Activated CD4-positive, alpha-beta T cell treated with anti-CD3 and anti-CD28 coated beads for 36 hours (primary cell): ENCODE measurements around the gene MORN2. TPM values are rescaled to one million over a fixed set of nuclear protein-coding genes. Genes with fewer than 3 reads are reported as not detected.

Source experiments
- ATAC-seq: fragments of 200-7000 bp; cut with Tn5 transposase; one replicate; pipeline ENCODE4 v1.10.0; 2021; ENCODE audit warnings: mild to moderate bottlenecking, moderate library complexity
- CTCF ChIA-PET: fragments of 350-600 bp; sonication (Branson Sonifier 250); formaldehyde crosslinking; loops from one replicate; lab custom pipeline; 2021; ENCODE audit warnings: antibody characterized with exemption; lab: Charles Lee
- POLR2A ChIA-PET: fragments of 350-600 bp; sonication (Branson Sonifier 250); formaldehyde crosslinking; loops from one replicate; lab custom pipeline; 2021; ENCODE audit warnings: antibody characterized with exemption, inconsistent platforms; lab: Charles Lee
- DNase-seq: peaks from one replicate; pipeline ENCODE4 v3.0.0-alpha.2; 2020
- H3K27ac Mint-ChIP-seq: one replicate; pipeline ENCODE4 v1.8.0; 2021; ENCODE audit warnings: mixed read lengths
- H3K27me3 Mint-ChIP-seq: one replicate; pipeline ENCODE4 v1.8.0; 2021; ENCODE audit warnings: mixed read lengths
- H3K36me3 Mint-ChIP-seq: one replicate; pipeline ENCODE4 v1.8.0; 2021; ENCODE audit warnings: low read depth, mixed read lengths
- H3K4me1 Mint-ChIP-seq: one replicate; pipeline ENCODE4 v1.8.0; 2021; ENCODE audit warnings: mixed read lengths
- H3K4me3 Mint-ChIP-seq: one replicate; pipeline ENCODE4 v1.8.0; 2021; ENCODE audit warnings: mild to moderate bottlenecking, moderate library complexity, mixed read lengths
- H3K9me3 Mint-ChIP-seq: one replicate; pipeline ENCODE4 v1.8.0; 2021; ENCODE audit warnings: low read depth, mixed read lengths
- intact Hi-C, 2 experiments: fragments of 100-400 bp; cut with DNase I in 1 of 2; cut with micrococcal nuclease in 1 of 2; formaldehyde crosslinking; loops; one replicate each; pipeline versions ENCODE4 v1.14.2 to v1.15.1; 2022 to 2024; cut with DNase I, micrococcal nuclease
- total RNA-seq, 2 experiments: library from RNA; stranded (reverse); gene quantifications; one replicate each; pipeline ENCODE4 v1.2.3, GENCODE V29; 2021

The MORN2 gene
- total RNA-seq, 2 experiments from 2014 or later = 6.6 to 7.9 TPM

DNA sequence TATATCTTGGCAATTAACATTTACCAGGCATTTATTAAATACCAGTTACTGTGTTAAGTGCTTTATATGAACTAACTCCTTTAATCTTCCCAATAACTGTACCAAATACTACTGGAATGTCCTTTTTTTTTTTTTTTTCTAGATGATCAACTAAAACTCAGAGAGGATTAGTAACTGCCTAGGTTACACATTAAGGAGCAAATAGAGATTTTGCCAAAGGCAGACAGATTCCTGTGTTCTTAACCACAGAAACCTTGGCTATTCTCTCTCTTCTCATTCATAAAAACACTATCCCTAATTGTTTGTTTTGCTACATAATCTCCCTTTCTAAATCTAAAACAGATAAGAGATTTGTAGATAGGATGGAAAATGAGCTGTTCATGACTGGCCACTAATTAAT, 13.3 kb upstream of the MORN2 start:
- intact Hi-C loops = no loop called here
- Mint-ChIP-seq H3K36me3 (peaks cover 30% of the 10 kb centered on the region), H3K4me3 (no peak overlapping the region), H3K27me3 (no peaks in the 10 kb centered on the region), H3K27ac (no peak overlapping the region), H3K9me3 (no peaks in the 10 kb centered on the region), H3K4me1 (peaks cover 3% of the 10 kb centered on the region)
- DNase-seq (no peak), ATAC-seq (no peak)
- CTCF ChIA-PET = interaction anchor here (0.6 kb wide), 1 partner anchor 44 kb away, joined by 3 read pairs; no protein-coding TSS in a partner anchor
- POLR2A ChIA-PET = interaction anchor here (1.0 kb wide), 1 partner anchor 111 kb away, joined by 3 read pairs; the partner anchor contains the start of gene SRSF7

DNA sequence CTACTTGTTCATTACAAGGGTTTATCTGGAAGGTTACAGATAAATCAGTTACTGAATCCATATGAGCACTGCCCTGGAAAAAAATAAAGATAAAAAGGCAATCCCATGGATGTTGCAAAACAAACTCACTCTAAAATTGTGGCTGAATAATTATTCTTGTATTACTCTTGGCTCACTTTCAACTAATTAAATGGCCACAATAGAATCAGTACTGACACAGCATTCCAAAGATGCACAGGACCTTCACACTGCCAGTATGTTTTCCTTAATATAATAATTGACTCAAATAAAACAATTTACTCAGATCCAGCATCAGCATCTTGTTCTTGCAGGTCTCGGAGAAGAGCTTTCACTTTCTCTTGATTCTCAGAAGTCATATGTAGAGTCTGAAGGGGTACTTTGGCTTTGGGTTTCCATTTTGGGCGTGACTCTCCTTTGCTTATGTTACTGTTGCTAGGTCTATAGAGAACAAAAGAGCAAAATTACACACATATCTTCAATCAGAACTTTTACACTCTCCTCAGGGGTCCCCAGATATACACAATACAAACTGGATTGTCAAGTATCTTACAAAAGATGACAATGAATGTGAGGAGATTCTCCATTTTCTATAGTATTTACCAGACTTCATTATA, 12.6 kb upstream of the MORN2 start:
- Mint-ChIP-seq H3K9me3 (no peaks in the 10 kb centered on the region), H3K4me1 (peaks cover 3% of the 10 kb centered on the region), H3K4me3 (no peak overlapping the region), H3K36me3 (peaks cover 32% of the 10 kb centered on the region), H3K27me3 (no peaks in the 10 kb centered on the region), H3K27ac (no peak overlapping the region)
- ATAC-seq = peak; percentile 68
- POLR2A ChIA-PET = interaction anchor here (1.0 kb wide), 1 partner anchor 112 kb away, joined by 3 read pairs; the partner anchor contains the start of gene SRSF7
- intact Hi-C loops = no loop called here
- no peak for DNase-seq
- CTCF ChIA-PET = no interaction called here

GRCh38 chr2:38866773-38867443, 8.9 kb upstream of the MORN2 start:
- Mint-ChIP-seq H3K27ac (no peak overlapping the region), H3K4me3 (no peak overlapping the region), H3K27me3 (no peaks in the 10 kb centered on the region), H3K36me3 (peaks cover 23% of the 10 kb centered on the region), H3K4me1 (peaks cover 3% of the 10 kb centered on the region), H3K9me3 (peaks cover 12% of the 10 kb centered on the region)
- ATAC-seq (peak; percentile 69), DNase-seq (no peak)
- POLR2A ChIA-PET = no interaction called here
- intact Hi-C loops = no loop called here
- CTCF ChIA-PET = no interaction called here

GRCh38 chr2:38871432-38871831, 4.3 kb upstream of the MORN2 start:
- Mint-ChIP-seq H3K36me3 (peaks cover 21% of the 10 kb centered on the region), H3K27ac (no peak overlapping the region), H3K27me3 (no peaks in the 10 kb centered on the region), H3K4me1 (peaks cover 13% of the 10 kb centered on the region), H3K4me3 (no peak overlapping the region), H3K9me3 (peaks cover 17% of the 10 kb centered on the region)
- ChIA-PET CTCF (no interaction called here), POLR2A (no interaction called here)
- ATAC-seq (no peak), DNase-seq (no peak)
- intact Hi-C loops = no loop called here

DNA sequence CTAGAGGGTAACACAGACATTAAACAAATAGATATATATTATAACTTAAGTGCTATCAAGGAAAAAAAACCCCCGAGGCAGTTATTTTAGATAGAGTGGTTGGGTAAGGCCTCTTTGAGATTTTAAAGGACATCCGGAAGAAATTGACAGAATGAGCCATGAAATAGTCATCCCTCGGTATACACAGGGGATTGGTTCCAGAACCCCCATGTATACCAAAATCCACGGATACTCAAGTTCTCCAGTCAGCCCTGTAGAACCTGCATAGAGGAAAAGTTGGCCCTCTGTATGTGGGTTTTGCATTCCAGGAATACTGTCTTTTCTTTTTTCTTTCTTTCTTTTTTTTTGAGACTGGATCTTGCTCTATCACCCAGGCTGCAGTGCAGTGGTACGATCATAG, 2.0 kb upstream of the MORN2 start:
- intact Hi-C loops = loop anchor here in 1 of 2 experiments (2.0 kb wide), 1 partner anchor 497 kb away; the partner anchor contains the start of gene ATL2
- ChIA-PET CTCF (interaction anchor here (1.1 kb wide), 1 partner anchor 8 kb away, joined by 3 read pairs; no protein-coding TSS in a partner anchor), POLR2A (no interaction called here)
- Mint-ChIP-seq H3K9me3 (peaks cover 17% of the 10 kb centered on the region), H3K36me3 (peaks cover 19% of the 10 kb centered on the region), H3K27me3 (no peaks in the 10 kb centered on the region), H3K27ac (no peak overlapping the region), H3K4me3 (no peak overlapping the region), H3K4me1 (peaks cover 18% of the 10 kb centered on the region)
- DNase-seq (no peak), ATAC-seq (no peak)

- ATAC-seq (peak; percentile 8), DNase-seq (no peak)
- H3K9me3 Mint-ChIP-seq = peaks cover 9% of the 10 kb centered on the region
- no peaks in the 10 kb centered on the region for H3K27me3 Mint-ChIP-seq
- peak overlapping the region; percentile 98 for H3K4me3 Mint-ChIP-seq
- peak overlapping the region; percentile 90 for H3K27ac Mint-ChIP-seq
- CTCF ChIA-PET = interaction anchor here (0.7 to 1.2 kb wide), 2 partner anchors 72 to 492 kb away, joined by 3 to 4 read pairs; no protein-coding TSS in a partner anchor
- POLR2A ChIA-PET = interaction anchor here (0.8 kb wide), 1 partner anchor 104 kb away, joined by 3 read pairs; no protein-coding TSS in a partner anchor
- peaks cover 12% of the 10 kb centered on the region for H3K36me3 Mint-ChIP-seq
- peaks cover 18% of the 10 kb centered on the region for H3K4me1 Mint-ChIP-seq
- intact Hi-C loops = loop anchor here in 1 of 2 experiments (1.0 to 2.0 kb wide), 2 partner anchors 97 to 498 kb away; partner anchors contain the start of genes ATL2 and GEMIN6
These were observed 575 bp upstream of the MORN2 start for GRCh38 chr2:38875227-38875575.

DNA sequence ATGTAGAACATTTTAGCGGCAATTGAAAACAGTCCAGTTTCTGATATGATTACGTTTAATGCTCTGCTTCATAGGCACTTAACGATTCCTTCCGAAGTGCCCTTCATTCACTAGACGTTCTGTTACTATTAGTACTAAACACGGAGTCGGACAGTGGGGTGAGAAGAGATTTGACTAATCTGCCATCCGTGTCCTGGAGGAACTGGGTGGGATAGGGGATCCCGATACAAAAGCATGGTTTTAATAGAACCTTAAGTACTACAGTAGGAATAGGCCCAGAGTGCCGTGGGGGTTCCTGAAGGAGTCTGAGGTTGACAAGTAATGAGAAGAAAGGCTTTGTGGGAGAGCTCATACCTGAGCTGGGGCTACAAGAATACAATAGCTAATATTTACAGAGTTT, 631 bp downstream of the MORN2 start:
- ATAC-seq (no peak), DNase-seq (no peak)
- CTCF ChIA-PET = interaction anchor here (0.5 to 1.3 kb wide), 5 partner anchors 20 to 353 kb away, joined by 3 read pairs; no protein-coding TSS in a partner anchor
- Mint-ChIP-seq H3K4me3 (peak overlapping the region; percentile 98), H3K4me1 (peaks cover 18% of the 10 kb centered on the region), H3K27me3 (no peaks in the 10 kb centered on the region), H3K27ac (peak overlapping the region; percentile 90), H3K36me3 (peaks cover 10% of the 10 kb centered on the region), H3K9me3 (peaks cover 6% of the 10 kb centered on the region)
- POLR2A ChIA-PET = interaction anchor here (1.1 kb wide), 1 partner anchor 125 kb away, joined by 9 read pairs; the partner anchor contains the start of gene SRSF7
- intact Hi-C loops = loop anchor here (2.0 kb wide), 2 partner anchors 98 to 244 kb away; partner anchors contain the start of genes GEMIN6 (in 1 of the 2) and SOS1 (in 1 of the 2)

- POLR2A ChIA-PET = no interaction called here
- Mint-ChIP-seq H3K4me3 (no peak overlapping the region), H3K9me3 (no peaks in the 10 kb centered on the region), H3K27me3 (no peaks in the 10 kb centered on the region), H3K4me1 (no peaks in the 10 kb centered on the region), H3K36me3 (no peaks in the 10 kb centered on the region), H3K27ac (no peak overlapping the region)
- CTCF ChIA-PET = no interaction called here
- intact Hi-C loops = no loop called here
- no peak for DNase-seq
- no peak for ATAC-seq
These were observed 10.3 kb downstream of the MORN2 start for GRCh38 chr2:38886063-38886462.

DNA sequence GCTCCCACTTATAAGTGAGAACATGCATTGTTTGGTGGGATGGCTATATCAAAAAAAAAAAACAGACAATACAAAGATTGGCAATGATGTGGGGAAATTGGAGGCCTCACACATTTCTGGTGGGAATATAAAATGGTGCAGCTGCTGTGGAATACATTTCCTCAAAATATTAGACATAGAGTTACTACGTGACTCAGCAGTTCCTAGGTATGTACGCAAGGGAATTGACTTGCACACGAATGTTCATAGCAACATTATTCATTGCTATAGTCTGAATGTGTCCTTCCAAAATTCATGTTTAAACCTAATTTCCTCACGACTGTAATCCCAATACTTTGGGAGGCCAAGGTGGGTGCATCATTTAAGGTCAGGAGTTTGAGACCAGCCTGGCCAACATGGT, 11.6 kb downstream of the MORN2 start:
- no peaks in the 10 kb centered on the region for H3K4me1 Mint-ChIP-seq
- POLR2A ChIA-PET = no interaction called here
- H3K9me3 Mint-ChIP-seq = no peaks in the 10 kb centered on the region
- H3K27ac Mint-ChIP-seq = no peak overlapping the region
- no peak overlapping the region for H3K4me3 Mint-ChIP-seq
- H3K36me3 Mint-ChIP-seq = no peaks in the 10 kb centered on the region
- ATAC-seq (no peak), DNase-seq (no peak)
- intact Hi-C loops = no loop called here
- CTCF ChIA-PET = interaction anchor here (0.7 kb wide), 1 partner anchor 201 kb away, joined by 3 read pairs; no protein-coding TSS in a partner anchor
- H3K27me3 Mint-ChIP-seq = no peaks in the 10 kb centered on the region

GRCh38 chr2:38887902-38888554, 12.3 kb downstream of the MORN2 start:
- Mint-ChIP-seq H3K4me1 (peaks cover 2% of the 10 kb centered on the region), H3K27ac (no peak overlapping the region), H3K36me3 (no peaks in the 10 kb centered on the region), H3K27me3 (no peaks in the 10 kb centered on the region), H3K4me3 (no peak overlapping the region), H3K9me3 (no peaks in the 10 kb centered on the region)
- intact Hi-C loops = no loop called here
- ATAC-seq = no peak
- no peak for DNase-seq
- ChIA-PET POLR2A (no interaction called here), CTCF (interaction anchor here (0.7 kb wide), 1 partner anchor 200 kb away, joined by 3 read pairs; no protein-coding TSS in a partner anchor)

GRCh38 chr2:38889045-38889444, 13.3 kb downstream of the MORN2 start:
- no peak overlapping the region for H3K4me3 Mint-ChIP-seq

More at GRCh38 chr2:38889045-38889444, 13.3 kb downstream of the MORN2 start:
- no peaks in the 10 kb centered on the region for H3K36me3 Mint-ChIP-seq
- H3K4me1 Mint-ChIP-seq = peaks cover 2% of the 10 kb centered on the region
- DNase-seq (no peak), ATAC-seq (no peak)
- H3K27me3 Mint-ChIP-seq = no peaks in the 10 kb centered on the region
- no peaks in the 10 kb centered on the region for H3K9me3 Mint-ChIP-seq
- POLR2A ChIA-PET = no interaction called here
- no peak overlapping the region for H3K27ac Mint-ChIP-seq
- intact Hi-C loops = no loop called here
- CTCF ChIA-PET = no interaction called here
